OCI-LY1 (cell line): ENCODE results near the gene GNAT1.

Experiments
- CTCF ChIP-seq: fragments of 200-600 bp; sonication (generic), shearing (Covaris generic); IDR thresholded peaks from 2 replicates; pipeline ENCODE4 v1.5.1; 2017; ENCODE audit warnings: mild to moderate bottlenecking, antibody characterized with exemption, low read length, moderate library complexity, mixed read lengths
- EZH2 ChIP-seq: fragments of 200-600 bp; sonication (generic), shearing (Covaris generic); IDR thresholded peaks from 2 replicates; pipeline ENCODE4 v1.8.0; 2017; ENCODE audit warnings: borderline replicate concordance, mixed run types, mild to moderate bottlenecking, antibody characterized with exemption, low read length, moderate library complexity, mixed read lengths

DNA sequence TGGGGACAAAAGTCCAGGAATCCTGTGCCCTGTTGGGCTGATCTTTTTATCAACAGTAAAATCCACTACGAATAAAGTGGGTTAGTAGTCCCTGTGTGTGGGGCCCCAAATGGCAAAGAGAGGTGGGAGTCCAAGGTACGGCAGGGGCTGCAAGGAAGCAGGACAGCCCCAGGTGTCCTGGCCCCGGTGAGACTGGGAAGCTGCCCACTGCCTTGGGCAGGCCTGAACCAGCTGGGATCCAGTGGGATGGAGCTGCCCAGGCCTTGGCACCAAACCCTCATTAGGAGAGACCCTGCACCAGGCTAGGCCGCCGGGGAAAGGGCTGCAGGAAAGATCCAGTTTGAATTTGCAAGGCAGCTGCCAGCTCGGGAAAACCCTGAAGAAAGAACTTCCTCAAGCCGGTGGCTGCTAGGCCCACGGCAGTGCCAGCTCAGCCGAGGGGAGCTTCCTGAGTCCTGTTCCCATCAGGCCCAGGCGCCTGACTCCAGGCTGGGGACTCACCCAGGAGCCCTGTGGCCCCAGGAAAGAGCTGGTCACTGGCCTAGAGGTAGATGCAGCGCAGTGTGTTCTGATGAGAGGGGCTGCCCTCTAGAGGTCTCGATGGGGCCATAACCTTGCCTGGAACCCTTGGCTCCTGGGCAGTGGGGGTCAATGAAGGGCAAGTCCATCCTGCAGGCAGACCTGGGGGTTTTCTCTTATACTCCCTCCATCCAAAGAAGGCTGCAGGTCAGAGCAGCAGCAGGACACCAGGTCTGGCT, 30.2 kb downstream of the GNAT1 start:
- TF ChIP-seq CTCF = peak; percentile 21; the same call in 1 of the 2 replicates
- TF ChIP-seq EZH2 = no peak
